Medulla oblongata (tissue), 1 donor: ENCODE data around the gene RXRA.
A peak's percentile ranks its signal among the peaks of the same experiment; 100 is the strongest.

ENCODE experiments used
- DNase-seq: peaks from one replicate; pipeline ENCODE4 v3.0.0-alpha.2; 2015; ENCODE audit errors: extremely low spot score

The RXRA gene

GRCh38 chr9:134323741-134324358, 2.4 kb upstream of the RXRA start:
- DNase-seq, result peak; percentile 83

DNA sequence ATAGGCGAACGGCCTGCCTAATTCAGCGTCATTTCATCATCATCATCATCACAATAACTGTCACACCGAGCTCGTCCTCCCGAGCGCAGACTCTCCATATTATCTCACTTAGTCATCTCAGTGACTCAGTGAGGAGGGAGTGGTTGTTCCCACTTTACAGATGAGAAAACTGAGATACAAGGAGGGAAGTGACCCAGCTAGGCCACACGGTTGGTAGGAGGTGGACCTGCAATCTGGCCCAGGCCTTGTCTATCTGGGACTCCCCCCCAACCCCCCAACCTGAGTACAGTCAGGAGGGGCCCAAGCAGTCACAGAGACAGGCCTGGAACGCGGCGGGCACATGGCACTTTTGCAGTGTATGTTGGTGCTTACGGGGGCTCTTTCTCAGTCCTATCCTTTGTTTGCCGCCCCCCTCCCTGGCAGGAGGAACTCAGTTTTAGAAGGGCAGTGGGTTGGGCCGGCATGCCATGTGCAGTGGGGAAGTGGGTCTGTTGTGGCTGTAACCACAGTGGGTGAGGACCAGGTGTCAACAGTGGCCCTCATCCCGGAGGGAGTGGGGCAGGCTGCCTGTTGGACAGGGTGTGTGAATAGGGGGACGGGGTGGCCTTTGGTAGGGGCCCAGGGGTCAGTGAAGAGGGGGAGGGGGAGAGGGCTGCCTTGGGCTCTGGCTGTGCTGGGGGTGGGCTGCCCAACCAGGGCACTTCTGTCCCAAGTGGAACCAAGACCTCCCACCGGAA, 1.7 kb upstream of the RXRA start:
- DNase-seq, result no peak

DNA sequence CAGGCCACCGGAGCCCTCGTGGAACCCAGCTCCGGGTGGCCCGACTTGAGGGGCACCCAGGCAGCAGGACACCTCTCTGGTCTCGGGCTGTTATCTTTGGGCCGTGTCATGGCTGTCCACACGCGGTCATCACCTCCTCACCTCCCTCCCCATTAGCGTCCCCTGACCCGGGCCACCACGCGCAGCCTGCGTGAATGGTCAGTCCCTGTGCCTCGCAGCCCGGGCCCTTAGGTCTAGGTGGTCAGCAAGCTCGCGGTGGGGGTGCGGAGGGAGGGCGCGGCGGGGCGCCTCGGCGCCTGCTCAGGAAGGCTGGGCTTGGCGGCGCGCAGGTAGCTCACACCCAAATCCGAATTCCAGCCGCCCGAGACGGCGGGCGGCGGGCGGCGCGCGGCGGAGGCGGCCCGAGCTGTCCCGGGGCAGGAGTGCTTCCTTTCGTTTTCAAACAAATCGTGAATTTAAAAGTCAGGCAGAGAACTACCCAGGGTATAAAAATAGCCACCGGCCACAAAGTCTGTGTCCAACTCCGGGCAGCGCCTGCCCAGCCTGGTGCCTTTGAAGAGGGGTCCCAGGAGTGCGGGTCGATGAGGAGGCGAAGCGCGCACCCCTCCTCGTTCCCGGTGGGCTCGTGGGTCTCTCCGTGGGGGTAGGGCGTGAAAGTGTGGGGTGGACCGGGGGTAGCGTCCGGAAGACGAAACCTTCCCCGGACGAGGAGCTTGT, 1.0 kb upstream of the RXRA start:
- DNase-seq, result no peak

DNA sequence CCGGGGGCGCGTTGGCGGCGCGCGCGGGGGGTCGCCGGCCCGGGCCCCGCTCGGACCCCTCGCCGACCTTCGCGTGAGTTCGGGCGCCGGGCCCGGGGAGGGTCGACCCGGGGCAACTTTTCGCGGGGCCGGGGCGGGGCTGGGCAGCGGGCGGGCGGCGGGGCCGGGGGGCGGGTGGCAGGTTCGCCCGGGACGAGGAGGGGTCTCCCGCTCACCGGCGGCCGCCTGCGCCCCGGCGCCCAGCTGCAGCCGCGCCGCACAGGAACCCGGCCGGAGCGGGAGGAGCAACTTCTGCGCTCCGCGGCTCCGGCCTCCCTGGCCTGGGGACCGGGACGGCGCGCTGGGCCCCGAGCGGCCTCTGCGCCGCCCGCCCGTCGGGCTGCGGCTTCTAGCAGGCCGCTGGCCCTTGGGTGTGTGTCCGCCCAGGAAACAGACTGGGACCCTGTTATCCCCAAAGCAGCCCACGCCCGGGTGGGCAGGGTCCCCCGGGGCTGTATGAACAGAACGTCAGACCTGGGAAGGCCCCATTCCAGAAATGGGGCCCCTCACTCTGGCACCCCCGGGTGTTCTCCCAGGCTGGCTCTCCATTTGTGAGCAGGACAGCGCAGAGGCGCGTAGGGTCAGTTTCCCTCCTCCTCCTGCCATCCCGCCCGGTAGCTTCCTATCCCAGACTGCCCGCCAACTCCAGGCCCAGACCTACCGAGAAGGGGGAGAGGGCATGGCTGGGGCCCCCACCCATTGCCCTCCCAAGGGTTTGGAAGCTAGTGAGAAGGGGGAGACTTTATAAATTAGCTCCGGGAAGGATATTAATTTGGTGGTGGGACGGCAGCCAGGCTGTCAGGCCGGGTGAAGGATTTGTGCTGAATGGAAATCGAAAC, 708 bp downstream of the RXRA start:
- no peak for DNase-seq

GRCh38 chr9:134327671-134328231, 1.5 kb downstream of the RXRA start:
- no peak for DNase-seq

- no peak for DNase-seq
These were observed 2.1 kb downstream of the RXRA start for GRCh38 chr9:134328341-134328840.

GRCh38 chr9:134328841-134329575, 2.8 kb downstream of the RXRA start:
- no peak for DNase-seq

DNA sequence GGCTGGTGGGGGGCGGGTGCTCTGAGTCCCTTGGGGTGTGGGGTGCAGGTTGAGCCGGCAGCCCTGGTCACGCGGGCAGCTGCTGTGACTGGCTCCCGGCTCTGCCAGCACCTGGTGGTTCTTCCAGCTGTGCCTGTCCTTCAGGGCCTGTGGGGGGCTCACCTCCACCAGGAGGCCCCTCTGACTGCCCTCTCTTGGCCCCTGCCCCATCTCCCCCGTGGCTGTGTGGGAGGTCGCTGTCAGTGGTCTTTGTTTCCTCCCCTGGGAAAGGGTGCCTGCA, 3.3 kb downstream of the RXRA start:
- DNase-seq, result no peak

GRCh38 chr9:134329886-134330285, 3.6 kb downstream of the RXRA start:
- no peak for DNase-seq

DNA sequence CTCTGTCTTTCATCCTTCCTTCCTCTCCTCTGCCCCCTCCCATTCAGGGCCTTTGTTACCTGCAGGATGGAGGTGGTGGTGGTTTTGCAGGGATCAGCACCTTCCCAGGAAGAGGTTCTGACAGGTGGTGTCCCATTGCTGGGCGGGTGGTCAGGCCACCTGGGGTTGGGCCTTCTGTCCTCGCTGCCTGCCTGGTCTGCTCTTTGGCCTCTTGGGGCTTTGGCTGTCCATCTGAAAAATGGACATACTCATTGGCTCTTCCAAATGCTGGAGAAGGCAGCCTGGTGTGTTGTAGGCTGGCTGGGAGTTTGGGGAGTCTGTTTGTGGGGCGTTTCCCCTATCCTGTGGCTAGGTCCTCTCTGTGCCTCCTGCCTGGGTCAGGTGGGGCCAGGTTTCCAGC, 4.3 kb downstream of the RXRA start:
- no peak for DNase-seq

- DNase-seq, result no peak
These were observed 5.2 kb downstream of the RXRA start for GRCh38 chr9:134331186-134332025.

- no peak for DNase-seq
These were observed 6.0 kb downstream of the RXRA start for GRCh38 chr9:134332266-134332665.

- no peak for DNase-seq
These were observed 6.6 kb downstream of the RXRA start for GRCh38 chr9:134332841-134333233.

DNA sequence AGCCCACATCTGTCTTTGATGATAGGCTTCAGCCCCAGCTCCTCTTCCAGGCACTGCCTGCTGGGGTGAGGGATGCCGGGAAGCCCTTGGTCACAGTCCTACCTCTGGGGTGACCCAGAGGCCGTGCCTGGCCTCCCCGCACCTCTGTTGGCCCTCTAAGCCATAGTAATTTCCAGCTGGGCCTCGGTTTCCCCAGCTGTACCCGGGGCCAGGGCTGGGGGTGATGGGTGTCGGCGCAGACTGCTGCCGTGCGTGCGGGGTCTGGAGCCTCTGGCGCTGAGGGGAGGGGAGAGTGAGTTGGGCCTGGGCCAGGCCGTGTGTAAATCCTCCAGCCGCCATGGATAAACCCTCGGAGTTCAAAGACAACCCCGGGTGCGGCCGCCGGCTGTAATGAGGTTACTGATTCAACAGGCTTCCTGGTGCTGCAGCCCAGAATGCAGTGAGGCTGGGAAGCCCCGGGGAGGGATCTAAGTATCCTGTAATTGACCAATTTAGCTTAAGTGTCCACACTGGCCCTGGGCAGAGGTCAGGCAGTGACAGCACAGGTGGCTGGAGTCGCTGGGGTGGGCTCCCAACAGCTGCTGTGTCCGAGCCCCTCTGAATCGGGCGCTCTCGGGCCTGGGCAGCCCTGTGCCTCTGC, 7.1 kb downstream of the RXRA start:
- DNase-seq, result no peak

GRCh38 chr9:134333874-134334581, 7.8 kb downstream of the RXRA start:
- DNase-seq, result no peak

GRCh38 chr9:134335061-134335460, 8.8 kb downstream of the RXRA start:
- DNase-seq, result no peak

GRCh38 chr9:134335486-134336220, 9.4 kb downstream of the RXRA start:
- no peak for DNase-seq

DNA sequence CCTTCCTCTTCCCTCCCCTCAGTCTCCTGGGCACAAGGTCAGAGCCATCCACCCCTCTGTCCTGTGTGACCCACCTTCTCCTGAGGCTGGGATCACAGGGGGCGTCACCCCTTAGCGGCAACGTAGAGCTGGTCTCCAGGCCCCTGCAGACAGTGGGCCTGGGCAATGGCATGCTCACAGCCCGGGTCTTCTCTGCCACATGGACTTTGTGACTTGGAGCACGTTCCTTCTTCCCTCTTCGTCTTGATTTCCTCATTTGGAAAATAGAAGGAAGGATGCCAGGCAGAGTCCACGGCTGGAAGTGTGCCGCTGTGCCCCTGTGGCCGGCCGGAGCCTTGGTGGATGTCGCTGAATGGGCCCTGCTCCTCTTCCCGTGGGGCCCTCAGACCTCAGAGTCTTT, 10.0 kb downstream of the RXRA start:
- no peak for DNase-seq
